WERI-Rb-1 (cell line): ENCODE measurements around the gene ADGRD1.

ENCODE experiments used
- DNase-seq: peaks from one replicate; pipeline ENCODE4 v3.0.0-alpha.2; 2020
- H3K27ac ChIP-seq: fragments of 250-450 bp; sonication (Bioruptor Pico); 2 replicates; pipeline ENCODE4 v1.5.1; 2020; ENCODE audit warnings: mild to moderate bottlenecking, moderate library complexity
- H3K27me3 ChIP-seq: fragments of 250-450 bp; sonication (Bioruptor Pico); 2 replicates; pipeline ENCODE4 v1.5.1; 2021; ENCODE audit warnings: mild to moderate bottlenecking, low read depth, moderate library complexity; ENCODE audit not compliant: insufficient read depth, severe bottlenecking
- H3K36me3 ChIP-seq: fragments of 250-450 bp; sonication (Bioruptor Pico); 2 replicates; pipeline ENCODE4 v1.5.1; 2020; ENCODE audit warnings: mild to moderate bottlenecking, moderate library complexity
- H3K4me3 ChIP-seq: 2 replicates; pipeline ENCODE4 v1.5.1; 2011; ENCODE audit warnings: low read depth, mild to moderate bottlenecking, control low read depth, low read length
- H3K9me3 ChIP-seq: fragments of 250-450 bp; sonication (Bioruptor Pico); 2 replicates; pipeline ENCODE4 v1.5.1; 2021; ENCODE audit warnings: mild to moderate bottlenecking, moderate library complexity; ENCODE audit not compliant: severe bottlenecking
- TF ChIP-seq, protein P1 (sequence below): IDR thresholded peaks from 2 replicates; pipeline ENCODE4 v1.5.1; 2011; ENCODE audit warnings: low read depth, mild to moderate bottlenecking, control low read depth, inconsistent platforms, low read length

The ADGRD1 gene

DNA sequence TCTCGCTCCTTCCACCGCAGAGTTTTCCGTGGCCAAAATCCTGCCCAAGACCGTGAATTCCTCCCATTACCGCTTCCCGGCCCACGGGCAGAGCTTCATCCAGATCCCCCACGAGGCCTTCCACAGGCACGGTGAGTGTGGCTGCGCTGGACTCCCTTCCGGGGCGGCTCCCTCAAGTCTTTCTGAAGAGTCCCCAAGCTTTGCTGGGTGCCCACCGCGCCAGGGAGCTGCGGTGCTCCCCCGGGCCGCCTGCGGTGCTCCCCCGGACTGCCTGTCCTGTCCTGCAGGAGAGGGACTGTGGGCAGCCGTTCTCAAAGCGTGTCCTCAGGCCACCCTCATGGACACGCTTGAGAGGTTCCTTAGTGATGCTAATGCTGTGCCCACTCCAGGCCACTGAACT lies 50.5 kb downstream of the ADGRD1 start:
- H3K27me3 ChIP-seq = no peaks in the 10 kb centered on the region
- peaks cover 4% of the 10 kb centered on the region for H3K9me3 ChIP-seq
- DNase-seq = no peak
- H3K27ac ChIP-seq = no peak overlapping the region
- H3K4me3 ChIP-seq = no peak overlapping the region
- TF ChIP-seq, protein P1, sequence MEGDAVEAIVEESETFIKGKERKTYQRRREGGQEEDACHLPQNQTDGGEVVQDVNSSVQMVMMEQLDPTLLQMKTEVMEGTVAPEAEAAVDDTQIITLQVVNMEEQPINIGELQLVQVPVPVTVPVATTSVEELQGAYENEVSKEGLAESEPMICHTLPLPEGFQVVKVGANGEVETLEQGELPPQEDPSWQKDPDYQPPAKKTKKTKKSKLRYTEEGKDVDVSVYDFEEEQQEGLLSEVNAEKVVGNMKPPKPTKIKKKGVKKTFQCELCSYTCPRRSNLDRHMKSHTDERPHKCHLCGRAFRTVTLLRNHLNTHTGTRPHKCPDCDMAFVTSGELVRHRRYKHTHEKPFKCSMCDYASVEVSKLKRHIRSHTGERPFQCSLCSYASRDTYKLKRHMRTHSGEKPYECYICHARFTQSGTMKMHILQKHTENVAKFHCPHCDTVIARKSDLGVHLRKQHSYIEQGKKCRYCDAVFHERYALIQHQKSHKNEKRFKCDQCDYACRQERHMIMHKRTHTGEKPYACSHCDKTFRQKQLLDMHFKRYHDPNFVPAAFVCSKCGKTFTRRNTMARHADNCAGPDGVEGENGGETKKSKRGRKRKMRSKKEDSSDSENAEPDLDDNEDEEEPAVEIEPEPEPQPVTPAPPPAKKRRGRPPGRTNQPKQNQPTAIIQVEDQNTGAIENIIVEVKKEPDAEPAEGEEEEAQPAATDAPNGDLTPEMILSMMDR = no peak
- no peaks in the 10 kb centered on the region for H3K36me3 ChIP-seq

DNA sequence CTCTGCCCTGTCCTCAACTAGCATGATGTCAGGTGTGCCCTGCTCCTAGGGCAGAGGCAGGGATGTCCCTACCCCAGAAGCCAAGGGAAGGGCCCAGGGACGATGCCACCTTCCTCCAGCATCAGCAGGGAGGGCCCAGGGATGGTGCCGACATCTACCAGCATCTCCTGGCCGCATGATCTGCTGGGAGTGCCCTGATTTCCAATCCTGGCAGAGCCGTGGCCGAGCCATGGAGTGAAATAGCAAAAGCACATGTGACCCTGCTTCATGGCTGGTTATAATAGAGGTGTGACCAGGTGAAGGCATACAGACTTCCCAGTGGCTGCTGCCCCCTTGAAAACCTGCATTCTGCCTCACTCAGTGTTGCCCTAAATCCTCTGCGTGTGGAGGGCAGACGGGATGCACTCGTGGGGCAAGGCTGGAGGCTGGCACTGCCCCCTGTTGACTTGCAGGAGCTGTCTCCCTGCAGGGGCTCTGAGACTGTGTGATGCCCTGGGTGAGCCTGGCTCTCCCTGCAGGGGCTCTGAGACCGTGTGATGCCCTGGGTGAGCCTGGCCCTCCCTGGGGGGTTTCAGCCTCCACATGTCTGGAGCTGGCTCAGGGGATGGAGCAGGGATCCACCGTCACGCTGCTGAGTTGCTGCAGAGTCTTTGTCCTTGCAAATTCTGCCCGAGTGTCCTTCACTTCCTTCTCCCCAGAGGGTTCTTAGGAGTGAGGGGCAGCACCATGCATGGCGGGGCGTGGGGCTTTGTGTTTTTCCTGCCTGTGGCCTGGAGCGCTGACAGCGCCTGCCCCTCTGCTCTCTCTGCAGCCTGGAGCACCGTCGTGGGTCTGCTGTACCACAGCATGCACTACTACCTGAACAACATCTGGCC lies 51.7 kb downstream of the ADGRD1 start:
- TF ChIP-seq, protein P1 = peak; percentile 16; the same call in 1 of the 2 replicates
- H3K36me3 ChIP-seq = no peaks in the 10 kb centered on the region
- no peaks in the 10 kb centered on the region for H3K27me3 ChIP-seq
- no peak overlapping the region for H3K27ac ChIP-seq
- no peak for DNase-seq
- H3K4me3 ChIP-seq = no peak overlapping the region
- peaks cover 4% of the 10 kb centered on the region for H3K9me3 ChIP-seq

DNA sequence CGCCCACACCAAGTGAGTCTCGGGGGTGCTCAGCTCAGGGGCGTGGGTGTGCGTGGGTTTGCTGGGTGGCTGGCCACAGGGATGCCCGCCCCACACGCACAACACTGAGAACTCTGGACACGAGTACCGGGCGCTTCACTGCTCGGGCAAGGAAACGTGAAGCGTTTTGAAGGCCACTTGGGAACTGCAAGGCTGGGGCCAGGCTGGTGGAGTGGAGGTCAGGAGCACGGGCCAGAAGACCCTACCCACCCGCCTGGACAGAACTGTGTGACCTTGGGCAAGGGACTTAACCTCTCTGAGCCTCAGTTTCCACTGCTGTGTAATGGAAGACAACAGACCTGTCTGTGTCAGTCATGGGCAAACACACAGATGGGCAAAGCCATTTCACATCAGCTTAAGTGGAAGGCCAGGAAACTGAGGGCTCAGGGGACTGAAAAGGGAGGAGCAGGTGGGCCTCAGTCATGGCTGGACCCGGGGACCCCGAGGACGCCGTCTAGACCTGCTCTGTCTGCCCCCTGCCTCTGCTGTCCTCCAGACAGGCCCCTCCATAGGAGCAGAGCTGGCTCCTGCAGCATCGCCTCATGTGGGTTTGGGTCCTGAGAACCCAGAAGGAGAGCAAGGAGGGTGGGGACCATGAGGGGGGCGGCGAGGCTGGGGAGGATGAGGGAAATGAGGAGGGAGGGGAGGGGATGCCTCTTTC lies 52.5 kb downstream of the ADGRD1 start:
- Histone ChIP-seq H3K9me3 (peaks cover 4% of the 10 kb centered on the region), H3K4me3 (no peak overlapping the region), H3K36me3 (no peaks in the 10 kb centered on the region), H3K27me3 (no peaks in the 10 kb centered on the region), H3K27ac (no peak overlapping the region)
- TF ChIP-seq, protein P1 = no peak
- DNase-seq = no peak

DNA sequence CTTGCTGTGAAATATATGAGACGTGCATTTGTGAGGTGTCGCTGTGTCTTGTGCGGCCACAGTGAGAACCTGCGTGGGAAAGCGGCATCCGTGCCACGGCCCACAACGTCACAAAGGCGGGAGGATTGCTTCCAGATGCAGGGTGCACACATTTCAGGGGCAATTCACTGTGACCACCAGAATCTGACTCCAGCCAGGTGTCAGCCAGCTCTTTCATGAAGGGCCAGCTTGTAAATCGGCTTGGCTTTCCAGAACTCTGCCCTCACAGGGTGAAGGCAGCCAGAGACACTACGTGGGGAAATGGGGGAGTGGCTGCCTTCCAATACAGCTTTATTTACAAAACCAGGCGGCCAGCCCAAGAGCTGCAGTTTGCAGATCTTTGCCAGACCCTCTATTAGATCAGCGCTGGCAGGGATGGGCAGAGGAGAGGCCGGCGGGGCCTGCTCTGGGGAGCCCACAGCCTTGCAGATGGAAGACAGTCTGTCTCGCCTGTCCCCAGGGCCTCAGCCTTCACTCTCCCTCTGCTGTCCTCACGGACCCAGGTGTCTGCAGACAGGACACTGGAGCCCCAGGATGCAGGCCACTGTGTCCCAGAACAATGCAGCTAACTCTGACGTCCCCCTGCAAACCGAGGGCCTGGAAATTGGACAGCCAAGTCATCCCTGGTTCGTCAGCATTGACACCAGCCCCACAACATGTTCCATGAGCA lies 53.5 kb downstream of the ADGRD1 start:
- H3K27ac ChIP-seq = no peak overlapping the region
- DNase-seq = no peak
- H3K27me3 ChIP-seq = no peaks in the 10 kb centered on the region
- no peak overlapping the region for H3K4me3 ChIP-seq
- TF ChIP-seq, protein P1 = no peak
- H3K36me3 ChIP-seq = no peaks in the 10 kb centered on the region
- no peaks in the 10 kb centered on the region for H3K9me3 ChIP-seq

DNA sequence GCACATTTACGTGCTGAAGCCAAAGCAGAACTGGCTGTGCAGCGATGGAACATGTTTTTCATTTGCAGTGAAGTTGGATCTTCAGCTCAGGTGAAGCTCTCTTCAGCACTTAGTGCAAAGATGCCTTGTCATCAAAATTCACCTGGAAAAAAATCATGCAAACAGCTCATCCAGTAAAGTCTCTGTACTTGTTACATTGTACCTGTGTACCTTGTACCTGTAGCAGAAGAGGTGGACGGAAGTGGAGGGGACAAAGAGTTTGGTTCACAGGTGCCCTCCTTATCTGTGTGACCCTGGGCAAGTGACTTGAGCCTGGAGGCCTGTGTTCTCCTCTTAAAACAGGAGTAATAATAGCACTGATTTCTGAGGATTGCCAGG lies 54.0 kb downstream of the ADGRD1 start:
- no peaks in the 10 kb centered on the region for H3K36me3 ChIP-seq
- TF ChIP-seq, protein P1 = no peak
- H3K4me3 ChIP-seq = no peak overlapping the region
- no peak overlapping the region for H3K27ac ChIP-seq
- no peaks in the 10 kb centered on the region for H3K27me3 ChIP-seq
- H3K9me3 ChIP-seq = no peaks in the 10 kb centered on the region
- no peak for DNase-seq
